Embryonic facial prominence (tissue), 1 donor: ENCODE measurements around the gene ACTR5.

Experiments
- DNase-seq: peaks from one replicate; pipeline ENCODE4 v3.0.0-alpha.2; 2016; ENCODE audit errors: extremely low spot score

Gene ACTR5

GRCh38 chr20:38728911-38729642 lies 19.2 kb upstream of the ACTR5 start:
- no peak for DNase-seq

DNA sequence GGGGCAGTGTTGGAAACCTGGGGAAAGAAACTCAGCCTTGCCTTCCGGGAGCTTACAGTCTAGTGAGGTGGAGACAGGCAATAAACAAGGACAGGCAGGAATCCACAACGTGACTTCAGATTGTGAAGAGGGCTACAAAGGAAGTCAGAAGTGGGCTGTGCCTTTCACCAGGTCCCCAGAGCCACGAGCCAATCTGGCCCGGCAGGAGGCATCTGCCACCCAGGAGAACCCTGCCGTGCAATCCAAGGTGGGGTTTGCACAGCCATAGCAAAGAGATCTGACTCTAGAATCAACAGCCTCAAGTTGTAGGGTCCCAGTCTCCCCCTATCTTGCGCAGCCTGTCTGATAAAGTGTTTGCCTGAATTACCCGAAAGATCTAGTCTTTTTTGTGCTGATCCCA lies 18.5 kb upstream of the ACTR5 start:
- no peak for DNase-seq

GRCh38 chr20:38730167-38730988 lies 17.9 kb upstream of the ACTR5 start:
- DNase-seq = no peak

GRCh38 chr20:38730989-38731737 lies 17.1 kb upstream of the ACTR5 start:
- DNase-seq = no peak

DNA sequence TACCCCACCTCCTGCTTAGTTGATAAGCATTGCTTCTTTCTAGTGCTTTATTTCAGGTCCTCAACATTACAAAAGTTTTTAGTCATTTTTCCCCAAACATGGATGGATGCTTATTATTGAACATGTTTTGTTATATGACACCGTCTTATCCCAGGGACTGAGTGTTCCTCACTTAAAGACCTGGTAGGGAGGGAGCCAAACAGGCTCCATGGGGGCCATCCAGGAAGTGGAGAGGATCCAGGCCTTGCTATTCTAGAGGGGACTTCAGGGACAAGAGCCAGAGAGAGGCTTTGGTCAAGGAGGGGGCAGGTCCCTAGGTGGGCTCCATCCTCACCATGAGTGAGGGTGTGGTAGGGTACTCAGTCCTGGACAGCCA lies 16.5 kb upstream of the ACTR5 start:
- no peak for DNase-seq

DNA sequence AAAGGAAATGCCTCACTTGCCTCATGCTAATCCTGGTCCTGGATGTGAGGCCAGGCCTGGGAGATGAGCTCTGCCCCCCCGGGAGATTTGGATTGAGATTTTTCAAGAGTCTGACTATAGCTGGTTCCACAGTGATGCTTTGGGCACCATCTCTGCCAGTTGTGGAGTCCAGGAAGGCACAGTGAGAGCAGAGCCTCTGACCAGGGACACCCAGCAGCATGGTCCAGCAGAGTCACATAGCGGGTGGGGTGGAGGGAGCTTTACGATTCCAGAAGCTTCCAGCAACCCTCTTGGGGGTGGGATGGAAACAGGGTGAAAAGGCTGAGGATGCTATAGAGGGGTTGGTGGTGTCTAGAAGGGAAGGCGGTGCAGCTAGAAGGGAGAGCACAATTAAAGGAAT lies 15.3 kb upstream of the ACTR5 start:
- DNase-seq = no peak

DNA sequence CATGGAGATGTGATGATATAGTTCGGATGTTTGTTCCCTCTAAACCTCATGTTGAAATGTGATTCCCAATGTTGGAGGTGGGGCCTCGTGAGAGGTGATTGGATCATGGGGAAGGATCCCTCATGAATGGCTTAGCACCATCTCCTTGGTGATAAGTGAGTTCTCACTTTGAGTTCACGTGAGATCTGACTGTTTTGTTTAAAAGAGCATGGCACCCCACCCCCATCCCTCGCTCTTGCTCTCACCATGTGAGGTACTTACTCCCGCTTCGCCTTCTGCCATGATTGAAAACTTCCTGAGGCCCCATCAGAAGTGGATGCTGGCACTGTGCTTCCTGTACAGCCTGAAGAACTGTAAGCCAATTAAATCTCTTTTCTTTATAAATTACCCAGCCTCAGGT lies 13.1 kb upstream of the ACTR5 start:
- DNase-seq = no peak

DNA sequence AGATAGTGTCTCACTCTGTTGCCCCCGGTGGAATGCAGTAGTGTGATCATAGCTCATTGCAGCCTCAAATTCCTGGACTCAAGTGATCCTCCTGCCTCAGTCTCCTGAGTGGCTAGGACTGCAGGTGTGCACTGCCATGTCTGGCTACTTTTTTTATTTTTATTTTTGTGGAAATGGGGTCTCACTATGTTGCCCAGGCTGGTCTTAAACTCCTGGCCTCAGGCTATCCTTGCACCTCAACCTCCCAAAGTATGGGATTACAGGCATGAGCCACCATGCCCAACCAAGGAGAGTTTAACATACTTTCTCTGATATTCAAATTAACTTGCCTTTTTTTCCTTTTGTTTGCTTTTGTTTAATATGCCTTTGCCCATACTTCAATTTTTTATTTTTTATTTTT lies 10.4 kb upstream of the ACTR5 start:
- no peak for DNase-seq

GRCh38 chr20:38745757-38746156 lies 2.5 kb upstream of the ACTR5 start:
- no peak for DNase-seq

- no peak for DNase-seq
Measured at GRCh38 chr20:38747495-38748096, 664 bp upstream of the ACTR5 start.

GRCh38 chr20:38748861-38749149 lies 545 bp downstream of the ACTR5 start:
- no peak for DNase-seq

GRCh38 chr20:38751360-38751976 lies 3.2 kb downstream of the ACTR5 start:
- DNase-seq = no peak

GRCh38 chr20:38752029-38752428 lies 3.8 kb downstream of the ACTR5 start:
- no peak for DNase-seq

- DNase-seq = no peak
Measured at GRCh38 chr20:38754924-38755323, 6.7 kb downstream of the ACTR5 start.

DNA sequence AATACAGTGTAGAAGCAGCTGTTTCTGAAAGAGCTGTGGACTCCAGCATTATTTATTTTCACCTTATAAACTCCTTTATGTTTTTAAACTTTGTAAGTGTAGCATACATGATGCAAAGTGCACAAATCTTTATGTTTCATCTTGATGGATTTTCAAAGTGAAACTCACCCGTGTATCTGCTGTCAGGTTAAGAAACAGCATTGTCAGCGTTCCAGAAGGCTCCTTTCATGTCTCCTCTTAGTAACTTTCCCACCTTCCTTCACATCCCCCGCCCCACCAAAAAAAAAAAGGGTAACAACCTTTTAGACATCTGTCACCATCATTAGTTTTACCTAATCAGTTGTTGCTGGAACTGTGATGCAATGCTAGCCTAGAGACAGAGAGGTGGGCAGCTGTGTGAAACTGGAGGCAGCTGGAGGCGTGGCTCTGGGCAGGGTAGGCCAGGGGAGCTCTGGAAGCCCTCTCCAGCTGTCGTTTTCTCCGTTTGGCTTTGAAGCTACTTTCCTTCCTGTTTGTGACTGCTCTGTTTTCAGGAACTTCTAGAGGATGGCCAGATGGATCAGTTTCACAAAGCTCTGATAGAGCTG lies 7.2 kb downstream of the ACTR5 start:
- no peak for DNase-seq

- DNase-seq = no peak
Measured at GRCh38 chr20:38757145-38757775, 9.0 kb downstream of the ACTR5 start.

DNA sequence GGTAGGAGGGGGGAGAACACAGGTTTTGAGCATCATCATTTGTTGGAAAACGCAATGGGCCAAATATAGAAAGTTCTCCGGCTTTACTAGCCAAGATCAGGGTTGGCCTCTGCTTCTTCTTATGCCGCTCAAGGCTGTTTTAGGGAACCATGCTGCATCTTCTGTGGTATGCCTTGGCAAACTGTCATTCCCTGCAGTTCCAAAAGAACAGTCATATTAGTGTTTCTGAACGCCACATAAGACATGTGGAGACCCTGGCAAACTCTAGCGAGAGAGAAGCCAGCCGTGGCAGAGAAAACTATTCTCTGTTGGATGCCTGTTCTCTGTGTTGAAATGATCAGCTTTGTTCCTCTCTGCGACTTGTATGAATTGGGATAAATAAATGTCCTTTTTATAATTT lies 10.8 kb downstream of the ACTR5 start:
- no peak for DNase-seq

DNA sequence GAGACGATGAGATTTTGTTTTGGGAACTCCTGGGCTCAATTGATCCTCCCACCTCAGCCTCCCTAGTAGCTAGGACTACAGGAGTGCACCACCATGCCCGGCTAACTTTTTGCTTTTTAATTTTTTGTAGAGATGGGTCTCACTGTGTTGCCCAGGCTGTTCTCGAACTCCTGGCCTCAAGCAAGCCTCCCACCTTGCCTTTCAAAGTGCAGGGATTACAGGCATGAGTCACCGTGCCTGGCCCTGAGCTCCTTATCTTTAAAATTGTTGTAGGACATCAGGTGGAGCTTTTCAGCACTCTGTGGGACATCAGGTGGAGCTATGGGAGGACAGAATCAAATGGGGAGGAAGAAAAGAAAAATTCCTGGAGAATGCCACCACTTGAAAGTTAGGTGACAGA lies 12.7 kb downstream of the ACTR5 start:
- no peak for DNase-seq

GRCh38 chr20:38762174-38762573 lies 13.9 kb downstream of the ACTR5 start:
- no peak for DNase-seq

GRCh38 chr20:38763616-38764015 lies 15.4 kb downstream of the ACTR5 start:
- DNase-seq = no peak
